CD4-positive, alpha-beta T cell treated with Interleukin-4 for 4 hours (primary cell): ENCODE results near the gene TRIM64C.
"Not testable (repeated sequence)": the region's sequence is repeated elsewhere in the genome, so short reads cannot be mapped to it uniquely, and the experiment has no call there.

Source experiments
- DNase-seq: peaks from one replicate; pipeline ENCODE4 v3.0.0-alpha.2; 2020

Gene TRIM64C

DNA sequence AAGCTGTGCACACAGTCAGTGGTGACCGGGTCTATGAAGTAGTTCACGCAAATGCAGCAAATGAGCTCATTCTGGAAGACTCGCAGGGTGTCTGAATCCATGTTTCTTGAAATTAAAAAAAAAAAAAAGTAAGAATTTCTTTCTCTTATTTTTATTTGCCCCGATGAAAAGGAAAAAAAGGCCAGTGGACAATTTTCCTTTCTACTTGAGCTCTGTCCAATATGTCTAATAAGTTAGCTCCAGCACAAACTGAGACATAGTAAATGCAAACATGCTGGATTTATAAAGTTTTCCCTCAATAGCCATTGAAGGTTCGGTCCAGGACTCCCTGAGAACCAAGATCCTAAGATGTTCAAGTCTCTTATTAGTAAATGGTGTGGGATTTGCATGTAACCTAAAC, at the start of gene TRIM64C:
Gene TRIM64C (minus strand): TSS at position 101 of the 400 bp plus-strand sequence. CDS start 0 bp downstream, at position 101.
- DNase-seq: not testable (repeated sequence)

DNA sequence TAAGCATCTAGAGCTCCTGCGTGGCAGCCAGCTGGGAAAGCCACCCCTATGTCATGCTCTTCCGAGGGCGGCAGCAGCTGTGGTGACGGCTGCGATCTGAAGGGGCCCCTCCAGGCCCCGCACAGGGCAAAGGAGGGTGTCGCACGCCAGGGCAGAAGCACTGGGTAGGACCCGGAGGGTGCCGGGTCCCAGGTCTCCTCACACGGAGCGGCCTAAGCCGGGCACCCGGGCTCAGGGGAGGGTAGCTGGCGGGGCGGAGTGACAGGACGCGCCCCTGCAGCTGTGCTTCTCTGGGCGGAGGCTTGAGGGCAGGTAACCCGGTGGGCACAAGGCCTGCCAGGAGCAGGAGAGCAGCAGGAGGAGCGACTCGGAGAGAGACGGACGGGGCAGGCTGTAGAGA, 43.4 kb upstream of the TRIM64C start:
- DNase-seq: not testable (repeated sequence)

GRCh38 chr11:49069897-49070296, 11.0 kb upstream of the TRIM64C start:
- DNase-seq: not testable (repeated sequence)

- not testable (repeated sequence) for DNase-seq
Measured at GRCh38 chr11:49049821-49050220, 9.1 kb downstream of the TRIM64C start.

GRCh38 chr11:49048229-49048628, 10.7 kb downstream of the TRIM64C start:
- DNase-seq: not testable (repeated sequence)

DNA sequence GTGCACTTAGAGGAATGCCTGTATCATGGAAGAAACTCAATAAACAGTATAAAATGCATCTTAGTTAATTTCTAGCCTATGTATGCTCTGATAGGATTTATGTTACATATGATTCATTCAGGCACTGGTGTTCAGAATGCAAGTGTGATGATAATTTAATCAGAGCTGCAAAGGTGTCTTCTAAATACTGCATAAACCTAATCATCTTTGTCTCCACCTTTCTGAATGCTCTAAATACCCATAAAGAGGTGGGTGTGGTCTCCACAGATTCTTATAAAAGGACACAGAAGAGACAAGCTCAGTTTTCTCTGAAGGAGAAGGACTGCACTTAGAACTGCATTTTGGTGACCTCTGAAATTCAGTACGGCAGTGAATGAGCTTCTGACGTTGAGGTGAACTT, 30.4 kb downstream of the TRIM64C start, which contains the start of gene TRIM49B:
Gene TRIM49B (plus strand): TSS at position 301 of the 400 bp plus-strand sequence. CDS start 2,777 bp downstream, outside the sequence.
- DNase-seq: not testable (repeated sequence)
